ENCODE measurements around the gene IL1RAP. TPM values are rescaled to one million over a fixed set of nuclear protein-coding genes. Genes with fewer than 3 reads are reported as not detected.

Gene IL1RAP
- total RNA-seq, 4 donors from 2014 or later = 0.80 to 8.6 (median 2.7) TPM

DNA sequence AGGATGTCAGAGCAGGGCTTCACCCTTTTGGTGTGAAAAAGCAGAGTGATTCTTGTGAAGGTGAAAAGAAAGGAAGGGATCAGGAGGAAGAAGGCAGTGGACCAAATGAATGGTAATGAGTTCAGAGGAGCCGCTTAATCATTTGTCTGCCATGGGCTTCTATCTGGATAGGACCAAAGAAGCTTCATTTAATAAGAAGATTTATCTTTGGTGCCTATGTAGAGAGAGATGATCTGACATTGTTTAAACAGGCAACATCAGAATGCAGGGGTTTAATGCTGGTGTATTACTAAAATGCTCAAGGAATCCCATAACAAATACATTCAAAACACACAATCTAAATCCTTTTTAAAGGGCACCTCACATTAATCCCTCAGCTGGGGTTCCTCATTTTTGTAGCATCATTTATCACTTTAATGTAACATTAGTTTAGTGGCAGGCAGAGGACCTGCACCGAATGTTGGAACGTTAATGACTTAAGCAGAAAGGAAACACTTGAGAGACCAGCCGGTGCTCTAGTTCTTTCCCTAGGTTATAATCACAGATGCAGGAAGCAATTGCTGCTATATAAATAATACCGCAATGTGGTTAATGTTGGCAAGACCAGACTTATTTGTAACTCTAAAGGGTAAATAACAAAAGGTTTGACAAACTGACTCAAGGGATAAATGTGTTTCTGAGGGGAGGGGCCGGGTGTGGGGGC, 27.9 kb upstream of the IL1RAP start:
- in situ Hi-C loops (cut with MboI; ENCODE audit: low pct_ligation_motif_present in 1 of 4, low pct_unique_long_range_greater_than_20kb in 1 of 4, low sequenced_read_pairs in 3 of 4) = no loop called here
- Histone ChIP-seq H3K36me3 (no peaks in the 10 kb centered on the region), H3K27me3 (peaks cover 22% of the 10 kb centered on the region), H3K4me1 (no peaks in the 10 kb centered on the region), H3K4me3 (no peak overlapping the region), H3K27ac (no peak overlapping the region), H3K9me3 (no peaks in the 10 kb centered on the region)
- 15 to 16% methylated on average over 6 of the region's 6 CpGs for WGBS, 2 donors (ENCODE audit: low coverage in 1 of 2)
- intact Hi-C loops (cut with DNase I; ENCODE audit: low total_unique reads) = no loop called here
- no peak for DNase-seq
- TF ChIP-seq POLR2AphosphoS5 (IDR thresholded peaks at IDR 0.05) = no peak
- TF ChIP-seq, protein P1, sequence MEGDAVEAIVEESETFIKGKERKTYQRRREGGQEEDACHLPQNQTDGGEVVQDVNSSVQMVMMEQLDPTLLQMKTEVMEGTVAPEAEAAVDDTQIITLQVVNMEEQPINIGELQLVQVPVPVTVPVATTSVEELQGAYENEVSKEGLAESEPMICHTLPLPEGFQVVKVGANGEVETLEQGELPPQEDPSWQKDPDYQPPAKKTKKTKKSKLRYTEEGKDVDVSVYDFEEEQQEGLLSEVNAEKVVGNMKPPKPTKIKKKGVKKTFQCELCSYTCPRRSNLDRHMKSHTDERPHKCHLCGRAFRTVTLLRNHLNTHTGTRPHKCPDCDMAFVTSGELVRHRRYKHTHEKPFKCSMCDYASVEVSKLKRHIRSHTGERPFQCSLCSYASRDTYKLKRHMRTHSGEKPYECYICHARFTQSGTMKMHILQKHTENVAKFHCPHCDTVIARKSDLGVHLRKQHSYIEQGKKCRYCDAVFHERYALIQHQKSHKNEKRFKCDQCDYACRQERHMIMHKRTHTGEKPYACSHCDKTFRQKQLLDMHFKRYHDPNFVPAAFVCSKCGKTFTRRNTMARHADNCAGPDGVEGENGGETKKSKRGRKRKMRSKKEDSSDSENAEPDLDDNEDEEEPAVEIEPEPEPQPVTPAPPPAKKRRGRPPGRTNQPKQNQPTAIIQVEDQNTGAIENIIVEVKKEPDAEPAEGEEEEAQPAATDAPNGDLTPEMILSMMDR (IDR thresholded peaks at IDR 0.05) = no peak
- no peak for TF ChIP-seq EP300 (IDR thresholded peaks at IDR 0.05; ENCODE audit: low read depth)
- TF ChIP-seq POLR2A (IDR thresholded peaks at IDR 0.05) = no peak

DNA sequence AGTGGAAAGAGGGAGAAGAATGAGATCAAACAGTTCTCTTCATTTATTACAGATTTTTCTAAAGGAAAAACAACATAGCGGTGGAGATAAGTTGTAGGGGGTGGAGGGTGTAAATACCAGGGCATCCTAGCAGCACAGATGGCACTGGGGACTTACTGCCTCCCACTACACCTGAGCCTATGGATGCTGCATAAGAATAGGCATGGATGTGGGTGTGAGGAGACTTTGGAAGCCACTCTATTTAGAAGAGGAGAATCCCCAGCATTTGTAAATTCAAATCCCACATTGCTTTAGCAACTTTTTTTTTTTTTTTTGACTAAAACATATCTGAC, 27.4 kb upstream of the IL1RAP start:
- in situ Hi-C loops (cut with MboI; ENCODE audit: low pct_ligation_motif_present in 1 of 4, low pct_unique_long_range_greater_than_20kb in 1 of 4, low sequenced_read_pairs in 3 of 4) = no loop called here

DNA sequence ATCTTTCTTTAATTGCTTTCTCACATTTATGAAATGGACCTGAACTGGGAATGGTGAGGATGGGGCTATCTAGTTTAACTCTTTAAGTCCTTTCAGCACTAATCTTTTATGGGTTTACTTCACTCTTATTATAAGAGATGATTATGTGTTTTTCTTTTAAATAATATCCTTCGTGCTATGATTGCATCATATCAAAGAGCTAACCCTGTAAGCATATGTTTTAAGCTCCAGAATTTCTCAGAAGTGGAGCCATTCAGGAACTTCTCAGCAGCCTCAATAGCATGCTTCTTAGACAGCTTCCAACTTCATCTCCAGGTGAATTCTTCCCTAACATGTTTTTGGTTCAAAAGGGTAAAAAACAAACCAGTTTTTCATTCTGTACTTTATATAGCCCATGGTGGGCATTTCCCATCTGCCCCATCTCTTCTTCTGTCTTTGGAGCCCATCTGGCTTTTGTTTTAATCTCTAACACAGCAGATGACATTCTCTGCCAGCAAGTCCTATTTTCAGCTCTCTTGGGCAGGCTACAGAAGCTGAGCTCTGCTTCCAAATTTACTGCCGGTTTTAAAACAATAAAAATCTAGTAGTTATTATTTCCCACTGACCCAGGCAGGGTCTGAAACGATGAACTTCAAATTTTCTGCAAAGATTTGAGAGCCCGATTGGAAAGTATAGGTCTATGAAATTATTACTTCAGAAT, 26.8 kb upstream of the IL1RAP start:
- no peaks in the 10 kb centered on the region for H3K4me1 ChIP-seq
- TF ChIP-seq, protein P1 (IDR thresholded peaks at IDR 0.05) = no peak
- TF ChIP-seq POLR2AphosphoS5 (IDR thresholded peaks at IDR 0.05) (no peak), EP300 (IDR thresholded peaks at IDR 0.05; ENCODE audit: low read depth) (no peak), POLR2A (IDR thresholded peaks at IDR 0.05) (no peak)
- H3K36me3 ChIP-seq = no peaks in the 10 kb centered on the region
- H3K27ac ChIP-seq = no peak overlapping the region
- peaks cover 22% of the 10 kb centered on the region for H3K27me3 ChIP-seq
- WGBS, 2 donors (ENCODE audit: low coverage in 1 of 2) = 52 to 65% methylated on average over 4 of the region's 4 CpGs
- intact Hi-C loops (cut with DNase I; ENCODE audit: low total_unique reads) (no loop called here), in situ Hi-C loops (cut with MboI; ENCODE audit: low pct_ligation_motif_present in 1 of 4, low pct_unique_long_range_greater_than_20kb in 1 of 4, low sequenced_read_pairs in 3 of 4) (no loop called here)
- H3K9me3 ChIP-seq = no peaks in the 10 kb centered on the region
- no peak overlapping the region for H3K4me3 ChIP-seq
- no peak for DNase-seq

More for the DNA sequence above, 27.4 kb upstream of the IL1RAP start:
- H3K4me1 ChIP-seq = no peaks in the 10 kb centered on the region
- no peaks in the 10 kb centered on the region for H3K36me3 ChIP-seq
- H3K4me3 ChIP-seq = no peak overlapping the region
- H3K27ac ChIP-seq = no peak overlapping the region
- DNase-seq = no peak
- no peaks in the 10 kb centered on the region for H3K9me3 ChIP-seq
- intact Hi-C loops (cut with DNase I; ENCODE audit: low total_unique reads) = no loop called here
- TF ChIP-seq POLR2AphosphoS5 (IDR thresholded peaks at IDR 0.05) (no peak), EP300 (IDR thresholded peaks at IDR 0.05; ENCODE audit: low read depth) (no peak), POLR2A (IDR thresholded peaks at IDR 0.05) (no peak)
- TF ChIP-seq, protein P1 (IDR thresholded peaks at IDR 0.05) = no peak
- 0 to 14% methylated on average over 1 of the region's 1 CpG for WGBS, 2 donors (ENCODE audit: low coverage in 1 of 2)
- H3K27me3 ChIP-seq = peaks cover 22% of the 10 kb centered on the region

DNA sequence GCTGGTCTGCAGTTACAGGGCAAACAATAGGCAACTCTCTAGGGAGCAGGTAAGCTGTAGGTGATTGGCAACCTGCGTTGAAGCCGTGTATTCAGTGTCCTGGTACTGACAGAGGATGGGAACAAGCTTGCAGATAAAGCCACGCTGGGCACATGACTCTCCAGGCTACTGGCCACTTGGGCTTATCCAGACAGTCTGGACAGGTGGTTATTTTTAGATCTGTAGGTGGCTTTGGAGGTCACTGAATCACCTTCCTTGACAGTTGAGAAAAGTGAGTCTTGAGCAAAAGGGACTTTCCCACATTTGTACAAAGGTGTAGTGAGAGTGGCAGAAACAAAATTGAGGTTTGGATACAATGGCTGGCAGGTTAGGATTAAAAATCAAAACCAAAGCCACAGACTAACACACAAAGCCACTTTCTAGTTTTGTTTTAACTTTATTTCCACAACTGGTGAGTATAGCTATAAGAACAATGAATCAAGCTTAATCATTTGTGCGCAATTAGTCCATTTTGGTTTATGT, 22.3 kb upstream of the IL1RAP start:
- no peaks in the 10 kb centered on the region for H3K36me3 ChIP-seq
- intact Hi-C loops (cut with DNase I; ENCODE audit: low total_unique reads) = no loop called here
- in situ Hi-C loops (cut with MboI; ENCODE audit: low pct_ligation_motif_present in 1 of 4, low pct_unique_long_range_greater_than_20kb in 1 of 4, low sequenced_read_pairs in 3 of 4) = no loop called here
- H3K4me3 ChIP-seq = no peak overlapping the region
- 68 to 87% methylated on average over 2 to 4 of the region's 4 CpGs for WGBS, 2 donors (ENCODE audit: low coverage in 1 of 2)
- peaks cover 19% of the 10 kb centered on the region for H3K27me3 ChIP-seq
- no peaks in the 10 kb centered on the region for H3K9me3 ChIP-seq
- no peaks in the 10 kb centered on the region for H3K4me1 ChIP-seq
- no peak overlapping the region for H3K27ac ChIP-seq
- DNase-seq = no peak
- TF ChIP-seq EP300 (IDR thresholded peaks at IDR 0.05; ENCODE audit: low read depth) (no peak), POLR2AphosphoS5 (IDR thresholded peaks at IDR 0.05) (no peak), POLR2A (IDR thresholded peaks at IDR 0.05) (no peak)
- TF ChIP-seq, protein P1 (IDR thresholded peaks at IDR 0.05) = no peak
